Measurements from ENCODE around the gene BCL11B.

The BCL11B gene

DNA sequence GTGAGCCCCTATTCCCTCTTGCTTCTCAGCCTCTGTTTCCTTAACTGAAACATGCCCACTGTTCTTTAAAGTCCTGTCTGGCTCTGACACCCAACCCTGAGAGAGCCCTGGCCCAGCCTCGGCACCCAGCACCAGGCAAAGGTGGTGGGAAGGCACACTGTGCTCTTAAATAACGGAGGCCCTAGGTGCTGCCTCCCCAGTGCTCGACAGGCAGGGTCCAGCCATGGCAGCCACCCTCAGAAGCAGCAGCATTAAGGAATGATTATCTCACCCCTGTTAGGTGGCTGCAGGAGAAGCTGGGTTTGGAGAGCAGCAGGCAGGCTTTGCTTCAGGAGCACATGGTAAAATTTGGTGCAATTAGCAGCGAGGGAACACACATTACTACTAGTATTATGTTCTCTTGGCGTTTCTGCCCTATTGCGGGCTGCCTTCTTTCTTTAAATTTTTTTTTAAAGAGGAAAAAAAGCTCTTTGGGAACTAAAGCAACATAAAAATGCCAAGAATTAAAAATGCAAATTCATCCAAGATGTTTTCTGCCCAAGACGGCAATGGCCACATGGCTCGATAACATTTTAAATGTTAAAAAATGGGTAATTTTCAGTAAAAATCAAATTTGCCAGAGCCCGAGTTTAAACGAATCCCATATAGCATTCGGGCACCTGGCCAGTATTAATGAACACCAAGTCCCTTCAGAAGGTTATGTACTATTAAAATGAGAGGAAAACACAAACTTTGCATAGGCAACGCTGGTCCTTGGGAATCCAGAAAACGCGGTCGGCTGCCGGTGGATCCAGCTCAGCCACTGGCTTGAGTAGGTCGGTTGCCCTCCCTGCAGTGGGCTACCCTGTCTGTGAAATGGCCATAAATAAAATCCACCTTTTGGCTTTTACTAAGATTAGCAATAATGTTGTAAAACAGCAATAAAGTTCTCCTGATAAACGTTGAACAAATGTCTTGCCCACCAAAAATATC, 152.2 kb downstream of the BCL11B start:
- CTCF ChIA-PET: interaction anchor here (0.6 kb wide), 1 partner anchor 139 kb away, joined by 4 read pairs; no protein-coding TSS in a partner anchor
- no peak for DNase-seq (ENCODE audit: extremely low spot score)
- TF ChIP-seq, protein P1, sequence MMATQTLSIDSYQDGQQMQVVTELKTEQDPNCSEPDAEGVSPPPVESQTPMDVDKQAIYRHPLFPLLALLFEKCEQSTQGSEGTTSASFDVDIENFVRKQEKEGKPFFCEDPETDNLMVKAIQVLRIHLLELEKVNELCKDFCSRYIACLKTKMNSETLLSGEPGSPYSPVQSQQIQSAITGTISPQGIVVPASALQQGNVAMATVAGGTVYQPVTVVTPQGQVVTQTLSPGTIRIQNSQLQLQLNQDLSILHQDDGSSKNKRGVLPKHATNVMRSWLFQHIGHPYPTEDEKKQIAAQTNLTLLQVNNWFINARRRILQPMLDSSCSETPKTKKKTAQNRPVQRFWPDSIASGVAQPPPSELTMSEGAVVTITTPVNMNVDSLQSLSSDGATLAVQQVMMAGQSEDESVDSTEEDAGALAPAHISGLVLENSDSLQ (IDR thresholded peaks at IDR 0.05): no peak
- no peak for TF ChIP-seq FOXA1 (IDR thresholded peaks at IDR 0.05)
- no peak for TF ChIP-seq HDGF (IDR thresholded peaks at IDR 0.05; ENCODE audit: borderline replicate concordance)
- no peak for TF ChIP-seq ZNF384 (IDR thresholded peaks at IDR 0.05)
- TF ChIP-seq LEF1 (IDR thresholded peaks at IDR 0.05; ENCODE audit: borderline replicate concordance): no peak
- no peak for TF ChIP-seq FOXK2 (IDR thresholded peaks at IDR 0.05)
- no peak for TF ChIP-seq SUZ12 (IDR thresholded peaks at IDR 0.05)
- POLR2A ChIA-PET: no interaction called here

All from HEK293T (cell line).